Activated CD4-positive, alpha-beta T cell treated with anti-CD3 and anti-CD28 coated beads for 36 hours (primary cell): ENCODE results near the gene EMC1. TPM values are rescaled to one million over a fixed set of nuclear protein-coding genes. Genes with fewer than 3 reads are reported as not detected.
"Not testable (repeated sequence)": the region's sequence is repeated elsewhere in the genome, so short reads cannot be mapped to it uniquely, and the experiment has no call there.

Experiments
- ATAC-seq: fragments of 200-7000 bp; cut with Tn5 transposase; one replicate; pipeline ENCODE4 v1.10.0; 2021; ENCODE audit warnings: mild to moderate bottlenecking, moderate library complexity
- CTCF ChIA-PET: fragments of 350-600 bp; sonication (Branson Sonifier 250); formaldehyde crosslinking; loops from one replicate; lab custom pipeline; 2021; ENCODE audit warnings: antibody characterized with exemption; lab: Charles Lee
- POLR2A ChIA-PET: fragments of 350-600 bp; sonication (Branson Sonifier 250); formaldehyde crosslinking; loops from one replicate; lab custom pipeline; 2021; ENCODE audit warnings: antibody characterized with exemption, inconsistent platforms; lab: Charles Lee
- DNase-seq: peaks from one replicate; pipeline ENCODE4 v3.0.0-alpha.2; 2020
- H3K27ac Mint-ChIP-seq: one replicate; pipeline ENCODE4 v1.8.0; 2021; ENCODE audit warnings: mixed read lengths
- H3K27me3 Mint-ChIP-seq: one replicate; pipeline ENCODE4 v1.8.0; 2021; ENCODE audit warnings: mixed read lengths
- H3K36me3 Mint-ChIP-seq: one replicate; pipeline ENCODE4 v1.8.0; 2021; ENCODE audit warnings: low read depth, mixed read lengths
- H3K4me1 Mint-ChIP-seq: one replicate; pipeline ENCODE4 v1.8.0; 2021; ENCODE audit warnings: mixed read lengths
- H3K4me3 Mint-ChIP-seq: one replicate; pipeline ENCODE4 v1.8.0; 2021; ENCODE audit warnings: mild to moderate bottlenecking, moderate library complexity, mixed read lengths
- H3K9me3 Mint-ChIP-seq: one replicate; pipeline ENCODE4 v1.8.0; 2021; ENCODE audit warnings: low read depth, mixed read lengths
- intact Hi-C, 2 experiments: fragments of 100-400 bp; cut with DNase I in 1 of 2; cut with micrococcal nuclease in 1 of 2; formaldehyde crosslinking; loops; one replicate each; pipeline versions ENCODE4 v1.14.2 to v1.15.1; 2022 to 2024; cut with DNase I, micrococcal nuclease
- total RNA-seq, 2 experiments: library from RNA; stranded (reverse); gene quantifications; one replicate each; pipeline ENCODE4 v1.2.3, GENCODE V29; 2021

Gene EMC1
- total RNA-seq, 2 experiments from 2014 or later: 45.0 to 59.0 TPM

- POLR2A ChIA-PET: interaction anchor here (1.1 kb wide), 1 partner anchor 13 kb away, joined by 5 read pairs; no protein-coding TSS in a partner anchor
- peaks cover 56% of the 10 kb centered on the region for H3K36me3 Mint-ChIP-seq
- intact Hi-C loops: loop anchor here in 1 of 2 experiments (10.0 kb wide), 1 partner anchor 396 kb away; no protein-coding TSS in a partner anchor
- H3K4me3 Mint-ChIP-seq: no peak overlapping the region
- ATAC-seq (no peak), DNase-seq (no peak)
- CTCF ChIA-PET: interaction anchor here (1.0 to 1.2 kb wide), 2 partner anchors 51 to 396 kb away, joined by 3 to 4 read pairs; no protein-coding TSS in a partner anchor
- H3K9me3 Mint-ChIP-seq: no peaks in the 10 kb centered on the region
- peak overlapping the region; percentile 89 for H3K27ac Mint-ChIP-seq
- H3K4me1 Mint-ChIP-seq: peaks cover 38% of the 10 kb centered on the region
- H3K27me3 Mint-ChIP-seq: no peaks in the 10 kb centered on the region
These were observed 7.0 kb upstream of the EMC1 start for GRCh38 chr1:19258353-19258752.

GRCh38 chr1:19257178-19257914, 6.0 kb upstream of the EMC1 start:
- POLR2A ChIA-PET: interaction anchor here (0.7 to 1.1 kb wide), 5 partner anchors 12 to 305 kb away, joined by 3 to 5 read pairs (median 3); no protein-coding TSS in a partner anchor
- H3K4me3 Mint-ChIP-seq: peak overlapping the region; percentile 44
- intact Hi-C loops: loop anchor here in 1 of 2 experiments (10.0 kb wide), 1 partner anchor 397 kb away; no protein-coding TSS in a partner anchor
- peak overlapping the region; percentile 89 for H3K27ac Mint-ChIP-seq
- H3K36me3 Mint-ChIP-seq: peaks cover 63% of the 10 kb centered on the region
- H3K4me1 Mint-ChIP-seq: peaks cover 43% of the 10 kb centered on the region
- CTCF ChIA-PET: interaction anchor here (0.5 to 1.2 kb wide), 5 partner anchors 9 to 402 kb away, joined by 3 to 4 read pairs (median 3); no protein-coding TSS in a partner anchor
- ATAC-seq (peak; percentile 75), DNase-seq (peak; percentile 71)
- no peaks in the 10 kb centered on the region for H3K27me3 Mint-ChIP-seq
- H3K9me3 Mint-ChIP-seq: no peaks in the 10 kb centered on the region

- H3K27ac Mint-ChIP-seq: peak overlapping the region; percentile 89
- peak overlapping the region; percentile 44 for H3K4me3 Mint-ChIP-seq
- CTCF ChIA-PET: interaction anchor here (0.7 to 1.1 kb wide), 3 partner anchors 10 to 403 kb away, joined by 3 to 5 read pairs (median 3); no protein-coding TSS in a partner anchor
- H3K27me3 Mint-ChIP-seq, H3K9me3 Mint-ChIP-seq: not testable (repeated sequence)
- H3K36me3 Mint-ChIP-seq: peaks cover 66% of the 10 kb centered on the region
- intact Hi-C loops: loop anchor here in 1 of 2 experiments (10.0 kb wide), 1 partner anchor 398 kb away; no protein-coding TSS in a partner anchor
- ATAC-seq (peak; percentile 13), DNase-seq (peak; percentile 40)
- peaks cover 43% of the 10 kb centered on the region for H3K4me1 Mint-ChIP-seq
- POLR2A ChIA-PET: interaction anchor here (1.0 to 1.1 kb wide), 2 partner anchors 35 to 304 kb away, joined by 3 read pairs; no protein-coding TSS in a partner anchor
These were observed 5.0 kb upstream of the EMC1 start for GRCh38 chr1:19256301-19256700.

- ATAC-seq (no peak), DNase-seq (no peak)
- intact Hi-C loops: loop anchor here in 1 of 2 experiments (10.0 kb wide), 1 partner anchor 400 kb away; no protein-coding TSS in a partner anchor
- H3K27ac Mint-ChIP-seq: peak overlapping the region; percentile 89
- H3K36me3 Mint-ChIP-seq: peaks cover 65% of the 10 kb centered on the region
- H3K27me3 Mint-ChIP-seq: no peaks in the 10 kb centered on the region
- ChIA-PET POLR2A (interaction anchor here (0.7 kb wide), 1 partner anchor 58 kb away, joined by 4 read pairs; no protein-coding TSS in a partner anchor), CTCF (interaction anchor here (0.6 to 1.8 kb wide), 10 partner anchors 11 to 674 kb away, joined by 3 to 8 read pairs (median 3); no protein-coding TSS in a partner anchor)
- no peaks in the 10 kb centered on the region for H3K9me3 Mint-ChIP-seq
- peaks cover 49% of the 10 kb centered on the region for H3K4me1 Mint-ChIP-seq
- H3K4me3 Mint-ChIP-seq: no peak overlapping the region
These were observed 4.0 kb upstream of the EMC1 start for GRCh38 chr1:19255288-19255687.

GRCh38 chr1:19254416-19254815, 3.1 kb upstream of the EMC1 start:
- peaks cover 56% of the 10 kb centered on the region for H3K36me3 Mint-ChIP-seq
- intact Hi-C loops: loop anchor here in 1 of 2 experiments (10.0 kb wide), 1 partner anchor 400 kb away; no protein-coding TSS in a partner anchor
- H3K27ac Mint-ChIP-seq: peak overlapping the region; percentile 55
- no peaks in the 10 kb centered on the region for H3K9me3 Mint-ChIP-seq
- peaks cover 55% of the 10 kb centered on the region for H3K4me1 Mint-ChIP-seq
- no peak for DNase-seq
- H3K27me3 Mint-ChIP-seq: no peaks in the 10 kb centered on the region
- no peak for ATAC-seq
- H3K4me3 Mint-ChIP-seq: no peak overlapping the region
- CTCF ChIA-PET: interaction anchor here (0.6 to 1.8 kb wide), 5 partner anchors 13 to 629 kb away, joined by 3 to 8 read pairs (median 3); no protein-coding TSS in a partner anchor
- POLR2A ChIA-PET: interaction anchor here (0.7 kb wide), 1 partner anchor 271 kb away, joined by 3 read pairs; no protein-coding TSS in a partner anchor

- Mint-ChIP-seq H3K27me3 (no peaks in the 10 kb centered on the region), H3K27ac (peak overlapping the region; percentile 96), H3K4me3 (peak overlapping the region; percentile 99), H3K4me1 (peaks cover 39% of the 10 kb centered on the region), H3K36me3 (peaks cover 28% of the 10 kb centered on the region), H3K9me3 (no peaks in the 10 kb centered on the region)
- no peak for ATAC-seq
- ChIA-PET POLR2A (interaction anchor here (0.7 to 1.7 kb wide), 5 partner anchors 10 to 367 kb away, joined by 4 to 12 read pairs (median 5); a partner anchor contains a TSS), CTCF (interaction anchor here (0.8 to 1.3 kb wide), 5 partner anchors 9 to 348 kb away, joined by 3 to 4 read pairs (median 3); partner anchors contain the start of gene ALDH4A1)
- DNase-seq: peak; percentile 26
- intact Hi-C loops: loop anchor here (1.0 to 10.0 kb wide), 13 partner anchors 40 to 409 kb away; partner anchors contain the start of genes AKR7A2 (in 2 of the 2), SLC66A1 (in 2 of the 2), ALDH4A1 (in 1 of the 2) and CAPZB (in 1 of the 2)
These were observed 557 bp downstream of the EMC1 start for GRCh38 chr1:19250629-19251304.

- POLR2A ChIA-PET: interaction anchor here (0.6 to 0.7 kb wide), 3 partner anchors 10 to 342 kb away, joined by 3 to 7 read pairs (median 6); no protein-coding TSS in a partner anchor
- intact Hi-C loops: loop anchor here (1.0 to 5.0 kb wide), 3 partner anchors 59 to 357 kb away; no protein-coding TSS in a partner anchor
- no peaks in the 10 kb centered on the region for H3K9me3 Mint-ChIP-seq
- peaks cover 58% of the 10 kb centered on the region for H3K36me3 Mint-ChIP-seq
- no peaks in the 10 kb centered on the region for H3K27me3 Mint-ChIP-seq
- CTCF ChIA-PET: interaction anchor here (0.7 to 2.1 kb wide), 22 partner anchors 8 to 357 kb away, joined by 3 to 15 read pairs (median 4); no protein-coding TSS in a partner anchor
- peak; percentile 97 for ATAC-seq
- no peak overlapping the region for H3K4me3 Mint-ChIP-seq
- H3K4me1 Mint-ChIP-seq: no peaks in the 10 kb centered on the region
- peak; percentile 87 for DNase-seq
- H3K27ac Mint-ChIP-seq: peak overlapping the region; percentile 78
These were observed 10.4 kb downstream of the EMC1 start for GRCh38 chr1:19240673-19241538.

- ChIA-PET POLR2A (no interaction called here), CTCF (interaction anchor here (0.6 to 2.1 kb wide), 9 partner anchors 9 to 1506 kb away, joined by 3 to 15 read pairs (median 6); no protein-coding TSS in a partner anchor)
- DNase-seq (no peak), ATAC-seq (no peak)
- Mint-ChIP-seq H3K36me3 (peaks cover 62% of the 10 kb centered on the region), H3K27me3 (no peaks in the 10 kb centered on the region), H3K4me1 (no peaks in the 10 kb centered on the region), H3K4me3 (no peak overlapping the region), H3K9me3 (no peaks in the 10 kb centered on the region), H3K27ac (no peak overlapping the region)
- intact Hi-C loops: loop anchor here (5.0 kb wide), 2 partner anchors 58 to 93 kb away; no protein-coding TSS in a partner anchor
These were observed 11.4 kb downstream of the EMC1 start for GRCh38 chr1:19239876-19240275.

GRCh38 chr1:19234224-19234623, 17.1 kb downstream of the EMC1 start:
- Mint-ChIP-seq H3K9me3 (no peaks in the 10 kb centered on the region), H3K27ac (no peak overlapping the region), H3K4me1 (no peaks in the 10 kb centered on the region), H3K36me3 (peaks cover 57% of the 10 kb centered on the region), H3K4me3 (no peak overlapping the region), H3K27me3 (no peaks in the 10 kb centered on the region)
- ChIA-PET CTCF (interaction anchor here (0.6 to 1.7 kb wide), 4 partner anchors 10 to 38 kb away, joined by 3 to 9 read pairs (median 4); no protein-coding TSS in a partner anchor), POLR2A (interaction anchor here (1.0 kb wide), 1 partner anchor 22 kb away, joined by 3 read pairs; no protein-coding TSS in a partner anchor)
- DNase-seq (no peak), ATAC-seq (no peak)
- intact Hi-C loops: loop anchor here in 1 of 2 experiments (5.0 kb wide), 1 partner anchor 67 kb away; no protein-coding TSS in a partner anchor
